IPS-18c (cell line): Measurements from ENCODE around the gene AGAP1.

Source experiments
- H3K4me3 ChIP-seq: 2 replicates; pipeline ENCODE4 v1.7.0; 2013; ENCODE audit warnings: low read depth, mild to moderate bottlenecking, low read length, moderate library complexity; ENCODE audit not compliant: insufficient read depth
- H3K9me3 ChIP-seq: one replicate; pipeline ENCODE4 v1.6.1; 2013; ENCODE audit warnings: mild to moderate bottlenecking, low read length, moderate library complexity; ENCODE audit not compliant: control insufficient read depth, insufficient read depth

The AGAP1 gene

GRCh38 chr2:236034974-236035373 lies 541.1 kb downstream of the AGAP1 start:
- H3K9me3 ChIP-seq, result no peaks in the 10 kb centered on the region
- H3K4me3 ChIP-seq, result no peak overlapping the region

- H3K9me3 ChIP-seq, result no peaks in the 10 kb centered on the region
- no peak overlapping the region for H3K4me3 ChIP-seq
Measured at GRCh38 chr2:236036045-236036444, 542.2 kb downstream of the AGAP1 start.

GRCh38 chr2:236038096-236038495 lies 544.3 kb downstream of the AGAP1 start:
- Histone ChIP-seq H3K9me3 (no peaks in the 10 kb centered on the region), H3K4me3 (no peak overlapping the region)

GRCh38 chr2:236040600-236041328 lies 546.9 kb downstream of the AGAP1 start:
- no peak overlapping the region for H3K4me3 ChIP-seq
- H3K9me3 ChIP-seq, result no peaks in the 10 kb centered on the region

- Histone ChIP-seq H3K9me3 (no peaks in the 10 kb centered on the region), H3K4me3 (no peak overlapping the region)
Measured at GRCh38 chr2:236041616-236042015, 547.8 kb downstream of the AGAP1 start.

- Histone ChIP-seq H3K9me3 (no peaks in the 10 kb centered on the region), H3K4me3 (no peak overlapping the region)
Measured at GRCh38 chr2:236042087-236042486, 548.2 kb downstream of the AGAP1 start.

GRCh38 chr2:236044191-236044590 lies 550.3 kb downstream of the AGAP1 start:
- no peaks in the 10 kb centered on the region for H3K9me3 ChIP-seq
- no peak overlapping the region for H3K4me3 ChIP-seq

GRCh38 chr2:236045251-236046235 lies 551.7 kb downstream of the AGAP1 start:
- no peaks in the 10 kb centered on the region for H3K9me3 ChIP-seq
- no peak overlapping the region for H3K4me3 ChIP-seq

- no peak overlapping the region for H3K4me3 ChIP-seq
- H3K9me3 ChIP-seq, result no peaks in the 10 kb centered on the region
Measured at GRCh38 chr2:236046715-236047114, 552.9 kb downstream of the AGAP1 start.

GRCh38 chr2:236047176-236047575 lies 553.3 kb downstream of the AGAP1 start:
- no peak overlapping the region for H3K4me3 ChIP-seq
- no peaks in the 10 kb centered on the region for H3K9me3 ChIP-seq

- no peaks in the 10 kb centered on the region for H3K9me3 ChIP-seq
- no peak overlapping the region for H3K4me3 ChIP-seq
Measured at GRCh38 chr2:236047886-236048540, 554.2 kb downstream of the AGAP1 start.

- no peak overlapping the region for H3K4me3 ChIP-seq
- H3K9me3 ChIP-seq, result no peaks in the 10 kb centered on the region
Measured at GRCh38 chr2:236049981-236050380, 556.1 kb downstream of the AGAP1 start.

- Histone ChIP-seq H3K9me3 (no peaks in the 10 kb centered on the region), H3K4me3 (no peak overlapping the region)
Measured at GRCh38 chr2:236051351-236051750, 557.5 kb downstream of the AGAP1 start.

GRCh38 chr2:236051806-236052205 lies 558.0 kb downstream of the AGAP1 start:
- H3K4me3 ChIP-seq, result no peak overlapping the region
- no peaks in the 10 kb centered on the region for H3K9me3 ChIP-seq

- no peak overlapping the region for H3K4me3 ChIP-seq
- H3K9me3 ChIP-seq, result no peaks in the 10 kb centered on the region
Measured at GRCh38 chr2:236052206-236052605, 558.4 kb downstream of the AGAP1 start.

- no peak overlapping the region for H3K4me3 ChIP-seq
- peaks cover 2% of the 10 kb centered on the region for H3K9me3 ChIP-seq
Measured at GRCh38 chr2:236052926-236053821, 559.3 kb downstream of the AGAP1 start.

GRCh38 chr2:236054125-236054524 lies 560.3 kb downstream of the AGAP1 start:
- Histone ChIP-seq H3K9me3 (peaks cover 3% of the 10 kb centered on the region), H3K4me3 (no peak overlapping the region)
